Measurements from ENCODE around the gene TAF1B.
A peak's percentile ranks its signal among the peaks of the same experiment; 100 is the strongest.

The TAF1B gene

GRCh38 chr2:9980520-9980919, 137.2 kb downstream of the TAF1B start:
- H3K9ac ChIP-seq (ENCODE audit: low read length in 5 of 5) = no peak overlapping the region
- no peaks in the 10 kb centered on the region for H3K36me3 ChIP-seq (ENCODE audit: control insufficient read depth in 5 of 5, insufficient read depth in 5 of 5, low read length in 5 of 5)
- H3K9me3 ChIP-seq (ENCODE audit: control insufficient read depth in 5 of 5, low read length in 5 of 5) = no peaks in the 10 kb centered on the region
- H3K27me3 ChIP-seq (ENCODE audit: control insufficient read depth in 5 of 5, insufficient read depth in 4 of 5, low read length in 5 of 5) = no peaks in the 10 kb centered on the region
- H3K4me1 ChIP-seq (ENCODE audit: control insufficient read depth in 5 of 5, insufficient read depth in 5 of 5, low read length in 5 of 5) = peaks cover 0 to 42% (median 27%) of the 10 kb centered on the region in 5 donors
- H3K4me3 ChIP-seq (ENCODE audit: low read depth in 1 of 5, low read length in 5 of 5) = no peak overlapping the region
- H3K27ac ChIP-seq (ENCODE audit: low read depth, low read length) = no peak overlapping the region

- Histone ChIP-seq H3K27me3 (ENCODE audit: control insufficient read depth in 5 of 5, insufficient read depth in 4 of 5, low read length in 5 of 5) (no peaks in the 10 kb centered on the region), H3K9ac (ENCODE audit: low read length in 5 of 5) (no peak overlapping the region), H3K9me3 (ENCODE audit: control insufficient read depth in 5 of 5, low read length in 5 of 5) (no peaks in the 10 kb centered on the region), H3K36me3 (ENCODE audit: control insufficient read depth in 5 of 5, insufficient read depth in 5 of 5, low read length in 5 of 5) (no peaks in the 10 kb centered on the region), H3K4me3 (ENCODE audit: low read depth in 1 of 5, low read length in 5 of 5) (no peak overlapping the region), H3K4me1 (ENCODE audit: control insufficient read depth in 5 of 5, insufficient read depth in 5 of 5, low read length in 5 of 5) (peaks cover 0 to 39% (median 20%) of the 10 kb centered on the region in 5 donors), H3K27ac (ENCODE audit: low read depth, low read length) (no peak overlapping the region)
Observed at GRCh38 chr2:9981655-9982054, 138.4 kb downstream of the TAF1B start.

GRCh38 chr2:9982248-9982647, 139.0 kb downstream of the TAF1B start:
- Histone ChIP-seq H3K36me3 (ENCODE audit: control insufficient read depth in 5 of 5, insufficient read depth in 5 of 5, low read length in 5 of 5) (peaks cover 0 to 5% (median under 1%) of the 10 kb centered on the region in 5 donors), H3K27me3 (ENCODE audit: control insufficient read depth in 5 of 5, insufficient read depth in 4 of 5, low read length in 5 of 5) (no peaks in the 10 kb centered on the region), H3K9ac (ENCODE audit: low read length in 5 of 5) (peak overlapping the region in 2 of 5 donors; percentile 5 to 61), H3K27ac (ENCODE audit: low read depth, low read length) (peak overlapping the region; percentile 54), H3K9me3 (ENCODE audit: control insufficient read depth in 5 of 5, low read length in 5 of 5) (no peaks in the 10 kb centered on the region), H3K4me1 (ENCODE audit: control insufficient read depth in 5 of 5, insufficient read depth in 5 of 5, low read length in 5 of 5) (peaks cover 0 to 37% (median 20%) of the 10 kb centered on the region in 5 donors), H3K4me3 (ENCODE audit: low read depth in 1 of 5, low read length in 5 of 5) (no peak overlapping the region)

DNA sequence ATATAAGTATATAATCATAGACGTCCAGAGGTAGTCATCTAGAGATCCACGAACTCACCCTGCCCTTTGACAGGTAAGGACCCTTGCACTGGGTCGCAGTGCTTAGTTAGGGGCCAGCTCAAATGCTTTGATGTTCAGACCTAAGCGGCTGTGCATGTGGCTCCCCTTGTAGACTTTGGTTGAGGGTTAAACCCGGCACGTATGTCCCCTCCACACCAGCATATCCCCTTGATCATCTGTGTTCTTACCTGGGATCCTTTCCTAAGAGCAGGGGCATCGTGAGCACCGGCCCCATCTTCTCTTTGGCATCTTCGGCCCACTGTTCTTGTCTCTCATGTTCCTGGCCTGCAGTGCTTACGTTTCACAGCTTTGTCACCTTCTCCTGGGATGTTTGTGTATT, 139.6 kb downstream of the TAF1B start:
- H3K36me3 ChIP-seq (ENCODE audit: control insufficient read depth in 5 of 5, insufficient read depth in 5 of 5, low read length in 5 of 5) = peaks cover 0 to 10% (median 4%) of the 10 kb centered on the region in 5 donors
- H3K27ac ChIP-seq (ENCODE audit: low read depth, low read length) = peak overlapping the region; percentile 54
- no peaks in the 10 kb centered on the region for H3K9me3 ChIP-seq (ENCODE audit: control insufficient read depth in 5 of 5, low read length in 5 of 5)
- peaks cover 0 to 37% (median 20%) of the 10 kb centered on the region in 5 donors for H3K4me1 ChIP-seq (ENCODE audit: control insufficient read depth in 5 of 5, insufficient read depth in 5 of 5, low read length in 5 of 5)
- peak overlapping the region in 2 of 5 donors; percentile 13 to 61 for H3K9ac ChIP-seq (ENCODE audit: low read length in 5 of 5)
- no peak overlapping the region for H3K4me3 ChIP-seq (ENCODE audit: low read depth in 1 of 5, low read length in 5 of 5)
- H3K27me3 ChIP-seq (ENCODE audit: control insufficient read depth in 5 of 5, insufficient read depth in 4 of 5, low read length in 5 of 5) = no peaks in the 10 kb centered on the region

DNA sequence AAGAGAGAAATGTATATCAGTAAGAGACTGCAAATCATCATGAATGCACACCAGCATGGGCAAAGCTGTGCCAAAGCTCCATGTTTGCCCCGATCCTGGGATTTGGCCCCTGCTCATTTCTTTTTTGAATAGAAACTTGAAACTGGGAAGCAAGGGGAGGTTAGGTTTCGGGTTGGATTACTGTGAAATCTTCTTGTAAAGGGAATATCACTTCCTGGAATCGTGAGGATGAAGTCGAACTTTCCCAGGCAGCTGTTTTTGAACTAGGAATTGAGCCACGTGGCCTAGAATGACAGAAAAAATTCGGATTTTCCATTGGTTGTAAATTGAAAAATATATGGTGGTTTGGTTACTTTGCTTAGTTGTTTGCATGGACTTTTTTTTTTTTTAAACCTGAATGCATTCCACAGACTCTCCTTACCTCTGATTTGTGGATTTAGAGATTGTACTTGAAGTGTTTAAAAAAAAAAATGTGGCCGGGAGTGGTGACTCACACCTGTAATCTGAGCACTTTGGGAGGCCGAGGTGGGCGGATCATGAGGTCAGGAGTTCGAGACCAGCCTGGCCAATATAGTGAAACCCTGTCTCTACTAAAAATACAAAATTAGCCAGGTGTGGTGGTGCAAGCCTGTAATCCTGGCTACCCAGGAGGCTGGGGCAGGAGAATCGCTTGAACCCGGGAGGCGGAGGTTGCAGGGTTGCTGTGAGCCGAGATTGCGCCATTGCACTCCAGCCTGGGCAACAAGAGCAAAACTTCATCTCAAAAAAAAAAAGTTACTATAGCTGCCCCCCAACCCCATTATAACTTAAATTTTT, 140.3 kb downstream of the TAF1B start:
- no peak overlapping the region for H3K4me3 ChIP-seq (ENCODE audit: low read depth in 1 of 5, low read length in 5 of 5)
- peak overlapping the region; percentile 54 for H3K27ac ChIP-seq (ENCODE audit: low read depth, low read length)
- H3K4me1 ChIP-seq (ENCODE audit: control insufficient read depth in 5 of 5, insufficient read depth in 5 of 5, low read length in 5 of 5) = peaks cover 0 to 37% (median 20%) of the 10 kb centered on the region in 5 donors
- peak overlapping the region in 2 of 5 donors; percentile 61 to 70 for H3K9ac ChIP-seq (ENCODE audit: low read length in 5 of 5)
- peaks cover 0 to 10% (median 4%) of the 10 kb centered on the region in 5 donors for H3K36me3 ChIP-seq (ENCODE audit: control insufficient read depth in 5 of 5, insufficient read depth in 5 of 5, low read length in 5 of 5)
- H3K9me3 ChIP-seq (ENCODE audit: control insufficient read depth in 5 of 5, low read length in 5 of 5) = no peaks in the 10 kb centered on the region
- H3K27me3 ChIP-seq (ENCODE audit: control insufficient read depth in 5 of 5, insufficient read depth in 4 of 5, low read length in 5 of 5) = no peaks in the 10 kb centered on the region
